GOT3 (cell line): Measurements from ENCODE around the gene TAF11.
"Not testable (repeated sequence)": the region's sequence is repeated elsewhere in the genome, so short reads cannot be mapped to it uniquely, and the experiment has no call there.

Experiments used
- DNase-seq: peaks from one replicate; lab custom pipeline; 2025; ENCODE audit warnings: mixed read lengths; lab: John Stamatoyannopoulos, UW

TAF11 gene

GRCh38 chr6:34904990-34905613, 17.3 kb upstream of the TAF11 start:
- no peak for DNase-seq

GRCh38 chr6:34901930-34902329, 14.1 kb upstream of the TAF11 start:
- DNase-seq, result no peak

- DNase-seq, result no peak
These were observed 12.6 kb upstream of the TAF11 start for GRCh38 chr6:34900321-34901031.

- not testable (repeated sequence) for DNase-seq
These were observed 11.9 kb upstream of the TAF11 start for GRCh38 chr6:34899748-34900147.

GRCh38 chr6:34897716-34898115, 9.9 kb upstream of the TAF11 start:
- DNase-seq, result no peak

- DNase-seq, result no peak
These were observed 9.3 kb upstream of the TAF11 start for GRCh38 chr6:34897130-34897529.

- DNase-seq, result no peak
These were observed 6.9 kb upstream of the TAF11 start for GRCh38 chr6:34894693-34895092.

GRCh38 chr6:34891296-34891695, 3.5 kb upstream of the TAF11 start:
- no peak for DNase-seq

- no peak for DNase-seq
These were observed 2.7 kb upstream of the TAF11 start for GRCh38 chr6:34890533-34890925.

GRCh38 chr6:34888874-34889555, 1.2 kb upstream of the TAF11 start, which contains the start of gene ANKS1A:
TSS of gene ANKS1A (plus strand) at chr6:34889255. CDS start at chr6:34889403, 148 bp downstream.
- peak; percentile 37 for DNase-seq

- no peak for DNase-seq
These were observed 643 bp upstream of the TAF11 start for GRCh38 chr6:34888514-34888856.

GRCh38 chr6:34885837-34886236, 2.0 kb downstream of the TAF11 start:
- DNase-seq, result not testable (repeated sequence)

GRCh38 chr6:34884996-34885395, 2.8 kb downstream of the TAF11 start:
- DNase-seq, result no peak

GRCh38 chr6:34884073-34884472, 3.8 kb downstream of the TAF11 start:
- DNase-seq, result not testable (repeated sequence)

GRCh38 chr6:34877869-34878485, 9.9 kb downstream of the TAF11 start:
- DNase-seq, result no peak

- DNase-seq, result no peak
These were observed 10.6 kb downstream of the TAF11 start for GRCh38 chr6:34877259-34877658.

GRCh38 chr6:34876472-34876871, 11.4 kb downstream of the TAF11 start:
- no peak for DNase-seq

- no peak for DNase-seq
These were observed 12.3 kb downstream of the TAF11 start for GRCh38 chr6:34875292-34876213.

GRCh38 chr6:34872332-34872731, 15.5 kb downstream of the TAF11 start:
- DNase-seq, result no peak

GRCh38 chr6:34871853-34872252, 16.0 kb downstream of the TAF11 start:
- DNase-seq, result no peak

- no peak for DNase-seq
These were observed 20.4 kb downstream of the TAF11 start for GRCh38 chr6:34867484-34867883.

GRCh38 chr6:34866509-34866908, 21.3 kb downstream of the TAF11 start:
- DNase-seq, result no peak
